ENCODE measurements around the gene LRRN2.
"Not testable (repeated sequence)": the region's sequence is repeated elsewhere in the genome, so short reads cannot be mapped to it uniquely, and the experiment has no call there.

Gene LRRN2

GRCh38 chr1:204578867-204579664, 106.5 kb downstream of the LRRN2 start:
- in situ Hi-C loops (cut with HindIII; ENCODE audit: low sequenced_read_pairs) = no loop called here

GRCh38 chr1:204577794-204578478, 107.6 kb downstream of the LRRN2 start:
- in situ Hi-C loops (cut with HindIII; ENCODE audit: low sequenced_read_pairs) = no loop called here

- in situ Hi-C loops (cut with HindIII; ENCODE audit: low sequenced_read_pairs) = no loop called here
Observed at GRCh38 chr1:204576422-204576821, 109.1 kb downstream of the LRRN2 start.

GRCh38 chr1:204575221-204576190, 110.0 kb downstream of the LRRN2 start:
- in situ Hi-C loops (cut with HindIII; ENCODE audit: low sequenced_read_pairs) = no loop called here

GRCh38 chr1:204574865-204575163, 110.7 kb downstream of the LRRN2 start:
- in situ Hi-C loops (cut with HindIII; ENCODE audit: low sequenced_read_pairs) = no loop called here

- in situ Hi-C loops (cut with HindIII; ENCODE audit: low sequenced_read_pairs) = no loop called here
Observed at GRCh38 chr1:204574016-204574864, 111.3 kb downstream of the LRRN2 start.

GRCh38 chr1:204572923-204573922, 112.3 kb downstream of the LRRN2 start:
- in situ Hi-C loops (cut with HindIII; ENCODE audit: low sequenced_read_pairs) = no loop called here

GRCh38 chr1:204571631-204572030, 113.9 kb downstream of the LRRN2 start:
- in situ Hi-C loops (cut with HindIII; ENCODE audit: low sequenced_read_pairs) = no loop called here

GRCh38 chr1:204571128-204571527, 114.4 kb downstream of the LRRN2 start:
- in situ Hi-C loops (cut with HindIII; ENCODE audit: low sequenced_read_pairs) = no loop called here

GRCh38 chr1:204570021-204570420, 115.5 kb downstream of the LRRN2 start:
- in situ Hi-C loops (cut with HindIII; ENCODE audit: low sequenced_read_pairs) = not testable (repeated sequence)

GRCh38 chr1:204569478-204569877, 116.1 kb downstream of the LRRN2 start:
- in situ Hi-C loops (cut with HindIII; ENCODE audit: low sequenced_read_pairs) = no loop called here

- in situ Hi-C loops (cut with HindIII; ENCODE audit: low sequenced_read_pairs) = no loop called here
Observed at GRCh38 chr1:204568576-204569315, 116.8 kb downstream of the LRRN2 start.

Data from endothelial cell of hepatic sinusoid (primary cell).